Endothelial cell of umbilical vein (primary cell): Measurements from ENCODE around the gene CD300C. TPM values are rescaled to one million over a fixed set of nuclear protein-coding genes. Genes with fewer than 3 reads are reported as not detected.

Source experiments
- BruUV-seq: library from RNA; stranded (reverse); fragments of 400-500 nt; replicated peaks from 2 replicates; lab custom pipeline; 2021; lab: Mats Ljungman, UMichigan
- CTCF ChIA-PET: fragments of 300-600, 350-600 bp; sonication (Branson Sonifier 250); formaldehyde crosslinking; loops from one replicate; lab custom pipeline; 2021; ENCODE audit warnings: antibody characterized with exemption, inconsistent platforms; lab: Charles Lee
- POLR2A ChIA-PET: fragments of 300-600, 350-600 bp; sonication (Branson Sonifier 250); formaldehyde crosslinking; loops from one replicate; lab custom pipeline; 2021; ENCODE audit warnings: antibody characterized with exemption, inconsistent platforms; lab: Charles Lee
- DNase-seq: peaks from one replicate; pipeline ENCODE4 v3.0.0-alpha.2; 2011; ENCODE audit warnings: low read depth, low spot score
- FAIRE-seq: peaks from 2 replicates; lab custom pipeline; 2011; peaks lifted over from hg19 to GRCh38; lab: Jason Lieb, UNC
- H2AFZ ChIP-seq: 2 replicates; pipeline ENCODE4 v1.6.0; 2012; ENCODE audit warnings: low read depth, low read length, control low read depth, inconsistent platforms
- H3K27ac ChIP-seq: 2 replicates; pipeline ENCODE4 v1.5.1; 2011; ENCODE audit warnings: low read depth, mild to moderate bottlenecking, control low read depth, low read length, moderate library complexity; ENCODE audit not compliant: insufficient read depth
- H3K27me3 ChIP-seq, 2 experiments: 2 replicates each; pipeline versions ENCODE4 v1.6.0 to v1.6.1; 2011; ENCODE audit warnings: low read length in 2 of 2, mixed read lengths in 1 of 2; ENCODE audit not compliant: control insufficient read depth in 2 of 2, insufficient read depth in 2 of 2
- H3K36me3 ChIP-seq, 2 experiments: 2 replicates in 1 of 2; 3 replicates in 1 of 2; pipeline ENCODE4 v1.5.1; 2011; ENCODE audit warnings: low read length in 2 of 2, mild to moderate bottlenecking in 1 of 2, moderate library complexity in 1 of 2; ENCODE audit not compliant: control insufficient read depth in 2 of 2, insufficient read depth in 2 of 2; ENCODE audit errors: extremely low read depth in 1 of 2
- H3K4me1 ChIP-seq: 3 replicates; pipeline ENCODE4 v1.5.1; 2011; ENCODE audit warnings: mild to moderate bottlenecking, low read length; ENCODE audit not compliant: control insufficient read depth, insufficient read depth; ENCODE audit errors: extremely low read depth
- H3K4me2 ChIP-seq: 2 replicates; pipeline ENCODE4 v1.6.1; 2011; ENCODE audit warnings: low read length, control low read depth, mixed read lengths; ENCODE audit not compliant: insufficient read depth
- H3K4me3 ChIP-seq, 3 experiments: fragments of 200-600 bp in 1 of 3; sonication (generic), shearing (Covaris generic) in 1 of 3; replicated peaks in 1 of 3; 2 replicates each; pipeline ENCODE4 v1.5.1; 2011 to 2016; ENCODE audit warnings: control low read depth in 3 of 3, low read length in 3 of 3, mild to moderate bottlenecking in 2 of 3, inconsistent platforms in 1 of 3, low read depth in 1 of 3, moderate library complexity in 1 of 3; ENCODE audit not compliant: insufficient read depth in 1 of 3
- H3K79me2 ChIP-seq: 2 replicates; pipeline ENCODE4 v1.6.0; 2012; ENCODE audit warnings: low read length, inconsistent platforms; ENCODE audit not compliant: control insufficient read depth, insufficient read depth
- H3K9ac ChIP-seq: replicated peaks from 2 replicates; pipeline ENCODE3; 2011; ENCODE audit warnings: low read length, control low read depth; ENCODE audit not compliant: insufficient read depth; ENCODE audit errors: extremely low read depth
- H3K9me1 ChIP-seq: replicated peaks from 3 replicates; pipeline ENCODE4 v1.6.0; 2011; ENCODE audit warnings: mild to moderate bottlenecking, low read length; ENCODE audit not compliant: control insufficient read depth, insufficient read depth; ENCODE audit errors: extremely low read depth
- H3K9me3 ChIP-seq: replicated peaks from 2 replicates; pipeline ENCODE4 v1.5.1; 2012; ENCODE audit warnings: low read length, inconsistent platforms; ENCODE audit not compliant: control insufficient read depth, insufficient read depth
- H4K20me1 ChIP-seq: replicated peaks from 2 replicates; pipeline ENCODE3; 2011; ENCODE audit warnings: mild to moderate bottlenecking, low read length; ENCODE audit not compliant: control insufficient read depth, insufficient read depth; ENCODE audit errors: extremely low read depth
- EZH2 ChIP-seq: IDR thresholded peaks from 2 replicates; pipeline ENCODE4 v1.6.1; 2012; ENCODE audit warnings: borderline replicate concordance, low read depth, mild to moderate bottlenecking, moderate library complexity, low read length, inconsistent platforms; ENCODE audit not compliant: severe bottlenecking
- FOS ChIP-seq: IDR thresholded peaks from 2 replicates; pipeline ENCODE4 v1.6.1; 2011; ENCODE audit warnings: mild to moderate bottlenecking, low read length, moderate library complexity, borderline replicate concordance; ENCODE audit not compliant: insufficient read depth
- GATA2 ChIP-seq: IDR thresholded peaks from 2 replicates; pipeline ENCODE4 v1.7.0; 2011; ENCODE audit warnings: low read depth, mild to moderate bottlenecking, moderate library complexity, mixed read lengths, low read length; ENCODE audit not compliant: insufficient read length, insufficient read depth
- JUN ChIP-seq: IDR thresholded peaks from 2 replicates; pipeline ENCODE4 v1.6.1; 2011; ENCODE audit warnings: borderline replicate concordance, low read depth; ENCODE audit not compliant: insufficient read length, insufficient read depth
- MAX ChIP-seq: IDR thresholded peaks from 2 replicates; pipeline ENCODE4 v1.6.1; 2011; ENCODE audit not compliant: insufficient read depth, insufficient read length
- MYC ChIP-seq: IDR thresholded peaks from one replicate; pipeline ENCODE4 v1.6.1; 2011; ENCODE audit warnings: mild to moderate bottlenecking, low read depth, low read length
- POLR2A ChIP-seq: IDR thresholded peaks from 2 replicates; pipeline ENCODE4 v1.6.1; 2012; ENCODE audit warnings: low read depth, mild to moderate bottlenecking, control low read depth, low read length
- POLR2AphosphoS5 ChIP-seq: IDR thresholded peaks from 2 replicates; pipeline ENCODE4 v1.6.1; 2012; ENCODE audit warnings: low read depth, mild to moderate bottlenecking, control low read depth, low read length, moderate library complexity; ENCODE audit not compliant: insufficient read depth
- dilution Hi-C: fragments of 300-500 bp; cut with MboI; formaldehyde crosslinking; loops from one replicate; pipeline ENCODE4 v1.15.0; 2019; ENCODE audit warnings: low sequenced_read_pairs; ENCODE audit not compliant: extremely low pct_ligation_motif_present
- intact Hi-C: fragments of 100-400 bp; cut with micrococcal nuclease; formaldehyde crosslinking; loops from one replicate; pipeline ENCODE4 v1.10.0; 2022
- polyA plus RNA-seq, 4 experiments: library from polyadenylated mRNA; depleted of rRNA in 3 of 4; stranded (reverse) in 3 of 4; unstranded in 1 of 4; fragments of >200 nt; gene quantifications; 2 replicates each; pipeline versions ENCODE4 v1.2.1 to v1.2.3, GENCODE V29; 2011 to 2012; ENCODE audit warnings: missing spikeins in 1 of 4
- total RNA-seq: library from RNA; stranded (reverse); gene quantifications from 2 replicates; pipeline ENCODE4 v1.2.3, GENCODE V29; 2021
- TF ChIP-seq, protein P1 (sequence below), 2 donors: IDR thresholded peaks; 1 replicate in 1 of 2; 2 replicates in 1 of 2; pipeline ENCODE4 v1.5.1; 2011; ENCODE audit warnings: low read length in 2 of 2, mild to moderate bottlenecking in 2 of 2, moderate library complexity in 2 of 2, control low read depth in 1 of 2, inconsistent platforms in 1 of 2, low read depth in 1 of 2; ENCODE audit not compliant: insufficient read depth in 1 of 2; ENCODE audit errors: extremely low read depth in 1 of 2

Gene CD300C
- total and polyA plus RNA-seq, 2 donors (not counting 3 experiments of a cell fraction or from before 2014, with no cell fraction given): not detected

GRCh38 chr17:74524653-74525464 lies 21.1 kb downstream of the CD300C start:
- ChIA-PET CTCF (no interaction called here), POLR2A (no interaction called here)
- H3K27ac ChIP-seq: no peak overlapping the region
- no peaks in the 10 kb centered on the region for H3K9me1 ChIP-seq
- no peak for DNase-seq
- dilution Hi-C loops: no loop called here
- no peak overlapping the region for H3K4me3 ChIP-seq
- intact Hi-C loops: no loop called here
- H3K4me2 ChIP-seq: no peak overlapping the region
- no TSS peak for BruUV-seq
- no peaks in the 10 kb centered on the region for H3K4me1 ChIP-seq
- H3K9me3 ChIP-seq: peaks cover 2% of the 10 kb centered on the region
- no peaks in the 10 kb centered on the region for H3K79me2 ChIP-seq
- H4K20me1 ChIP-seq: no peaks in the 10 kb centered on the region
- no peak for TF ChIP-seq JUN
- no peak for TF ChIP-seq GATA2
- no peak for TF ChIP-seq EZH2
- no peak for TF ChIP-seq MAX
- TF ChIP-seq, protein P1, sequence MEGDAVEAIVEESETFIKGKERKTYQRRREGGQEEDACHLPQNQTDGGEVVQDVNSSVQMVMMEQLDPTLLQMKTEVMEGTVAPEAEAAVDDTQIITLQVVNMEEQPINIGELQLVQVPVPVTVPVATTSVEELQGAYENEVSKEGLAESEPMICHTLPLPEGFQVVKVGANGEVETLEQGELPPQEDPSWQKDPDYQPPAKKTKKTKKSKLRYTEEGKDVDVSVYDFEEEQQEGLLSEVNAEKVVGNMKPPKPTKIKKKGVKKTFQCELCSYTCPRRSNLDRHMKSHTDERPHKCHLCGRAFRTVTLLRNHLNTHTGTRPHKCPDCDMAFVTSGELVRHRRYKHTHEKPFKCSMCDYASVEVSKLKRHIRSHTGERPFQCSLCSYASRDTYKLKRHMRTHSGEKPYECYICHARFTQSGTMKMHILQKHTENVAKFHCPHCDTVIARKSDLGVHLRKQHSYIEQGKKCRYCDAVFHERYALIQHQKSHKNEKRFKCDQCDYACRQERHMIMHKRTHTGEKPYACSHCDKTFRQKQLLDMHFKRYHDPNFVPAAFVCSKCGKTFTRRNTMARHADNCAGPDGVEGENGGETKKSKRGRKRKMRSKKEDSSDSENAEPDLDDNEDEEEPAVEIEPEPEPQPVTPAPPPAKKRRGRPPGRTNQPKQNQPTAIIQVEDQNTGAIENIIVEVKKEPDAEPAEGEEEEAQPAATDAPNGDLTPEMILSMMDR (IDR thresholded peaks at IDR 0.05; ENCODE audit: extremely low read depth in 1 of 2, insufficient read depth in 1 of 2, low read depth in 1 of 2, low read length in 2 of 2): no peak
- no peak for TF ChIP-seq MYC
- no peak for TF ChIP-seq POLR2AphosphoS5
- TF ChIP-seq POLR2A: no peak
- no peak for TF ChIP-seq FOS
- no peak overlapping the region for H3K9ac ChIP-seq
- no peak overlapping the region for H2AFZ ChIP-seq
- no peak for FAIRE-seq
- no peaks in the 10 kb centered on the region for H3K27me3 ChIP-seq
- H3K36me3 ChIP-seq: no peaks in the 10 kb centered on the region
